ENCODE data around the gene HLCS.

HLCS gene

GRCh38 chr21:36743446-36743845, 223.0 kb downstream of the HLCS start:
- Histone ChIP-seq H3K27ac (ENCODE audit: low read depth, low read length) (no peak overlapping the region), H3K36me3 (ENCODE audit: insufficient read depth, low read length) (no peaks in the 10 kb centered on the region)

GRCh38 chr21:36743008-36743407, 223.5 kb downstream of the HLCS start:
- H3K27ac ChIP-seq (ENCODE audit: low read depth, low read length): no peak overlapping the region
- no peak overlapping the region for H3K4me3 ChIP-seq (ENCODE audit: low read depth, low read length)
- no peak overlapping the region for H2AFZ ChIP-seq (ENCODE audit: low read length, unreplicated experiment)
- no peaks in the 10 kb centered on the region for H3K36me3 ChIP-seq (ENCODE audit: insufficient read depth, low read length)
- H3K4me1 ChIP-seq (ENCODE audit: control insufficient read depth, insufficient read depth, low read length, unreplicated experiment): no peaks in the 10 kb centered on the region
- H3K27me3 ChIP-seq (ENCODE audit: insufficient read depth, low read length): peaks cover 12% of the 10 kb centered on the region; the same call in 1 of the 2 replicates
- H3K79me2 ChIP-seq (ENCODE audit: control insufficient read depth, insufficient read depth, low read length, unreplicated experiment): no peaks in the 10 kb centered on the region

More at GRCh38 chr21:36743446-36743845, 223.0 kb downstream of the HLCS start:
- Histone ChIP-seq H3K79me2 (ENCODE audit: control insufficient read depth, insufficient read depth, low read length, unreplicated experiment) (no peaks in the 10 kb centered on the region), H2AFZ (ENCODE audit: low read length, unreplicated experiment) (no peak overlapping the region), H3K4me3 (ENCODE audit: low read depth, low read length) (no peak overlapping the region), H3K27me3 (ENCODE audit: insufficient read depth, low read length) (peaks cover 12% of the 10 kb centered on the region; the same call in 1 of the 2 replicates), H3K4me1 (ENCODE audit: control insufficient read depth, insufficient read depth, low read length, unreplicated experiment) (no peaks in the 10 kb centered on the region)

- H2AFZ ChIP-seq (ENCODE audit: low read length, unreplicated experiment): no peak overlapping the region
- no peaks in the 10 kb centered on the region for H3K4me1 ChIP-seq (ENCODE audit: control insufficient read depth, insufficient read depth, low read length, unreplicated experiment)
- H3K4me3 ChIP-seq (ENCODE audit: low read depth, low read length): no peak overlapping the region
- H3K27me3 ChIP-seq (ENCODE audit: insufficient read depth, low read length): peaks cover 18% of the 10 kb centered on the region
- H3K36me3 ChIP-seq (ENCODE audit: insufficient read depth, low read length): no peaks in the 10 kb centered on the region
- H3K27ac ChIP-seq (ENCODE audit: low read depth, low read length): no peak overlapping the region
- H3K79me2 ChIP-seq (ENCODE audit: control insufficient read depth, insufficient read depth, low read length, unreplicated experiment): no peaks in the 10 kb centered on the region
These were observed 225.0 kb downstream of the HLCS start for GRCh38 chr21:36741506-36741905.

GRCh38 chr21:36738489-36739126, 227.9 kb downstream of the HLCS start:
- Histone ChIP-seq H3K27me3 (ENCODE audit: insufficient read depth, low read length) (peaks cover 18% of the 10 kb centered on the region), H2AFZ (ENCODE audit: low read length, unreplicated experiment) (no peak overlapping the region), H3K36me3 (ENCODE audit: insufficient read depth, low read length) (no peaks in the 10 kb centered on the region), H3K79me2 (ENCODE audit: control insufficient read depth, insufficient read depth, low read length, unreplicated experiment) (no peaks in the 10 kb centered on the region), H3K27ac (ENCODE audit: low read depth, low read length) (no peak overlapping the region), H3K4me3 (ENCODE audit: low read depth, low read length) (no peak overlapping the region), H3K4me1 (ENCODE audit: control insufficient read depth, insufficient read depth, low read length, unreplicated experiment) (no peaks in the 10 kb centered on the region)

GRCh38 chr21:36735724-36736320, 230.6 kb downstream of the HLCS start:
- Histone ChIP-seq H3K27me3 (ENCODE audit: insufficient read depth, low read length) (peaks cover 34% of the 10 kb centered on the region), H3K27ac (ENCODE audit: low read depth, low read length) (no peak overlapping the region), H3K79me2 (ENCODE audit: control insufficient read depth, insufficient read depth, low read length, unreplicated experiment) (no peaks in the 10 kb centered on the region), H3K4me3 (ENCODE audit: low read depth, low read length) (no peak overlapping the region), H2AFZ (ENCODE audit: low read length, unreplicated experiment) (no peak overlapping the region), H3K36me3 (ENCODE audit: insufficient read depth, low read length) (no peaks in the 10 kb centered on the region), H3K4me1 (ENCODE audit: control insufficient read depth, insufficient read depth, low read length, unreplicated experiment) (no peaks in the 10 kb centered on the region)

- Histone ChIP-seq H3K79me2 (ENCODE audit: control insufficient read depth, insufficient read depth, low read length, unreplicated experiment) (no peaks in the 10 kb centered on the region), H3K27ac (ENCODE audit: low read depth, low read length) (no peak overlapping the region), H3K27me3 (ENCODE audit: insufficient read depth, low read length) (peaks cover 41% of the 10 kb centered on the region), H3K4me1 (ENCODE audit: control insufficient read depth, insufficient read depth, low read length, unreplicated experiment) (no peaks in the 10 kb centered on the region), H3K4me3 (ENCODE audit: low read depth, low read length) (no peak overlapping the region), H2AFZ (ENCODE audit: low read length, unreplicated experiment) (no peak overlapping the region), H3K36me3 (ENCODE audit: insufficient read depth, low read length) (no peaks in the 10 kb centered on the region)
These were observed 231.3 kb downstream of the HLCS start for GRCh38 chr21:36735201-36735515.

GRCh38 chr21:36734367-36735200, 231.9 kb downstream of the HLCS start:
- Histone ChIP-seq H3K27me3 (ENCODE audit: insufficient read depth, low read length) (peaks cover 46% of the 10 kb centered on the region), H3K36me3 (ENCODE audit: insufficient read depth, low read length) (no peaks in the 10 kb centered on the region)

GRCh38 chr21:36733857-36734256, 232.6 kb downstream of the HLCS start:
- Histone ChIP-seq H3K79me2 (ENCODE audit: control insufficient read depth, insufficient read depth, low read length, unreplicated experiment) (no peaks in the 10 kb centered on the region), H2AFZ (ENCODE audit: low read length, unreplicated experiment) (no peak overlapping the region), H3K4me1 (ENCODE audit: control insufficient read depth, insufficient read depth, low read length, unreplicated experiment) (no peaks in the 10 kb centered on the region), H3K27me3 (ENCODE audit: insufficient read depth, low read length) (peaks cover 46% of the 10 kb centered on the region), H3K36me3 (ENCODE audit: insufficient read depth, low read length) (no peaks in the 10 kb centered on the region), H3K27ac (ENCODE audit: low read depth, low read length) (no peak overlapping the region), H3K4me3 (ENCODE audit: low read depth, low read length) (no peak overlapping the region)

More at GRCh38 chr21:36734367-36735200, 231.9 kb downstream of the HLCS start:
- Histone ChIP-seq H3K4me3 (ENCODE audit: low read depth, low read length) (no peak overlapping the region), H3K79me2 (ENCODE audit: control insufficient read depth, insufficient read depth, low read length, unreplicated experiment) (no peaks in the 10 kb centered on the region), H2AFZ (ENCODE audit: low read length, unreplicated experiment) (no peak overlapping the region), H3K27ac (ENCODE audit: low read depth, low read length) (no peak overlapping the region), H3K4me1 (ENCODE audit: control insufficient read depth, insufficient read depth, low read length, unreplicated experiment) (no peaks in the 10 kb centered on the region)

- Histone ChIP-seq H2AFZ (ENCODE audit: low read length, unreplicated experiment) (no peak overlapping the region), H3K27me3 (ENCODE audit: insufficient read depth, low read length) (peaks cover 51% of the 10 kb centered on the region), H3K27ac (ENCODE audit: low read depth, low read length) (no peak overlapping the region), H3K4me3 (ENCODE audit: low read depth, low read length) (no peak overlapping the region), H3K79me2 (ENCODE audit: control insufficient read depth, insufficient read depth, low read length, unreplicated experiment) (no peaks in the 10 kb centered on the region), H3K36me3 (ENCODE audit: insufficient read depth, low read length) (no peaks in the 10 kb centered on the region), H3K4me1 (ENCODE audit: control insufficient read depth, insufficient read depth, low read length, unreplicated experiment) (no peaks in the 10 kb centered on the region)
These were observed 233.7 kb downstream of the HLCS start for GRCh38 chr21:36732761-36733160.

GRCh38 chr21:36732217-36732616, 234.3 kb downstream of the HLCS start:
- no peaks in the 10 kb centered on the region for H3K4me1 ChIP-seq (ENCODE audit: control insufficient read depth, insufficient read depth, low read length, unreplicated experiment)
- H3K27ac ChIP-seq (ENCODE audit: low read depth, low read length): no peak overlapping the region
- no peak overlapping the region for H3K4me3 ChIP-seq (ENCODE audit: low read depth, low read length)
- H3K36me3 ChIP-seq (ENCODE audit: insufficient read depth, low read length): no peaks in the 10 kb centered on the region
- peaks cover 54% of the 10 kb centered on the region for H3K27me3 ChIP-seq (ENCODE audit: insufficient read depth, low read length)
- H2AFZ ChIP-seq (ENCODE audit: low read length, unreplicated experiment): no peak overlapping the region
- no peaks in the 10 kb centered on the region for H3K79me2 ChIP-seq (ENCODE audit: control insufficient read depth, insufficient read depth, low read length, unreplicated experiment)
